Activated CD8-positive, alpha-beta memory T cell treated with anti-CD3 and anti-CD28 coated beads, Interleukin-2, amount 10 ng/mL, durations not matched to agents 7 days and 5 days (primary cell): ENCODE measurements around the gene RNF180. TPM values are rescaled to one million over a fixed set of nuclear protein-coding genes. Genes with fewer than 3 reads are reported as not detected.
"Not testable (repeated sequence)": the region's sequence is repeated elsewhere in the genome, so short reads cannot be mapped to it uniquely, and the experiment has no call there.

Experiments
- ATAC-seq: fragments of 150-1000 bp; cut with Tn5 transposase; one replicate; pipeline ENCODE4 v1.10.0; 2021; ENCODE audit warnings: moderate library complexity
- CTCF ChIA-PET: fragments of 350-600 bp; sonication (Branson Sonifier 250); formaldehyde crosslinking; loops from one replicate; lab custom pipeline; 2021; ENCODE audit warnings: antibody characterized with exemption; lab: Charles Lee
- DNase-seq: peaks from one replicate; pipeline ENCODE4 v3.0.0-alpha.2; 2020
- H3K27ac Mint-ChIP-seq: one replicate; pipeline ENCODE4 v1.8.0; 2021; ENCODE audit warnings: mild to moderate bottlenecking, mixed read lengths
- H3K27me3 Mint-ChIP-seq: one replicate; pipeline ENCODE4 v1.8.0; 2021; ENCODE audit warnings: mixed read lengths
- H3K36me3 Mint-ChIP-seq: one replicate; pipeline ENCODE4 v1.8.0; 2021; ENCODE audit warnings: mild to moderate bottlenecking, mixed read lengths
- H3K4me1 Mint-ChIP-seq: one replicate; pipeline ENCODE4 v1.8.0; 2021; ENCODE audit warnings: mixed read lengths
- H3K4me3 Mint-ChIP-seq: one replicate; pipeline ENCODE4 v1.8.0; 2021; ENCODE audit warnings: mild to moderate bottlenecking, moderate library complexity, mixed read lengths
- H3K9me3 Mint-ChIP-seq: one replicate; pipeline ENCODE4 v1.8.0; 2022; ENCODE audit warnings: low read depth, mixed read lengths
- total RNA-seq, 2 experiments: library from RNA; stranded (reverse); gene quantifications; one replicate each; pipeline ENCODE4 v1.2.3, GENCODE V29; 2021

RNF180 gene
- total RNA-seq, 2 experiments from 2014 or later: not detected

- H3K9me3 Mint-ChIP-seq: peaks cover 3% of the 10 kb centered on the region
- H3K36me3 Mint-ChIP-seq: no peaks in the 10 kb centered on the region
- no peak overlapping the region for H3K4me3 Mint-ChIP-seq
- no peak for DNase-seq
- H3K4me1 Mint-ChIP-seq: no peaks in the 10 kb centered on the region
- no peak overlapping the region for H3K27ac Mint-ChIP-seq
- ATAC-seq: no peak
- H3K27me3 Mint-ChIP-seq: no peaks in the 10 kb centered on the region
- CTCF ChIA-PET: no interaction called here
Observed at GRCh38 chr5:64199425-64199824, 33.8 kb downstream of the RNF180 start.

- no peaks in the 10 kb centered on the region for H3K27me3 Mint-ChIP-seq
- ATAC-seq (no peak), DNase-seq (no peak)
- H3K4me3 Mint-ChIP-seq: no peak overlapping the region
- no peak overlapping the region for H3K27ac Mint-ChIP-seq
- no peaks in the 10 kb centered on the region for H3K4me1 Mint-ChIP-seq
- H3K36me3 Mint-ChIP-seq: no peaks in the 10 kb centered on the region
- CTCF ChIA-PET: interaction anchor here (0.6 kb wide), 1 partner anchor 19 kb away, joined by 3 read pairs; no protein-coding TSS in a partner anchor
- peaks cover 3% of the 10 kb centered on the region for H3K9me3 Mint-ChIP-seq
Observed at GRCh38 chr5:64201996-64202395, 36.4 kb downstream of the RNF180 start.

DNA sequence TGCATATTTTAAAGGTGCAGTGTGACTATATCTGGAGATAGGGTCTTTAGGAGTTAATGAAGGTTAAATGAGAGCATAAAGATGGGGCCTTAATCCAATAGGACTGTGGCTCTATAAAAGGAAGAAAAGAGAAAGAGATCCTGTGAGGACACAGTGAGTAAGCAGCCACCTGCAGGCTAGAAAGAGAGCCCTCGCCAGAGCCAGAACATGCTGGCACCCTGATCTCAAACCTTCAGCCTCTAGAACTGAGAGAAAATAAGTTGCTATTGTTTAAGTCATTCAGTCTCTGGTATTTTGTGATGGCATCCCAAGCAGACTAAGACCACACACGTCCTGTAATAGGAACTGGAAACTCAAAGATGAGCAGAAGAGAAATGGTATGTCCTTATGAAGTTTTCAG, 41.0 kb downstream of the RNF180 start:
- no peak for ATAC-seq
- H3K27me3 Mint-ChIP-seq: no peaks in the 10 kb centered on the region
- no peaks in the 10 kb centered on the region for H3K4me1 Mint-ChIP-seq
- CTCF ChIA-PET: no interaction called here
- no peak for DNase-seq
- H3K36me3 Mint-ChIP-seq: no peaks in the 10 kb centered on the region
- H3K9me3 Mint-ChIP-seq: no peaks in the 10 kb centered on the region
- no peak overlapping the region for H3K27ac Mint-ChIP-seq
- H3K4me3 Mint-ChIP-seq: no peak overlapping the region

DNA sequence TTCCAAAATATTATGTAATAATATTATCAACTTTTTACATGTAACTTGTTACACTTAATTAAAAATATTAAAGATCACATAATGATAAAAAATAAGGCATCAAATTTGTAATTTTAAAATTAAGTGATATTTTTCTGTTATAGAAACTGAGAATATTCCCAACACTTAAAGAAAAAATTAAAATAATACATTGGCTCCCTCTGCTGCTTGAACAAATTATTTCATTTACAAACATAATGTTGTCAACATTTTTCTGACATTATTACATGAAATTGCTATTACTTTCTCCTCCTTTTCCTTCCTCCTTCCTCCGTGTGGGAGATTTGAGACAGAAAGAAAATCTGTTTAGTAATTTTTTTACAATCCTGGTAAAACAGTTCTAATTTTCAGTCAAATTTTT, 42.3 kb downstream of the RNF180 start:
- CTCF ChIA-PET: no interaction called here
- Mint-ChIP-seq H3K27ac (no peak overlapping the region), H3K36me3 (no peaks in the 10 kb centered on the region), H3K4me3 (no peak overlapping the region), H3K9me3 (no peaks in the 10 kb centered on the region), H3K27me3 (no peaks in the 10 kb centered on the region), H3K4me1 (no peaks in the 10 kb centered on the region)
- no peak for DNase-seq
- ATAC-seq: no peak

GRCh38 chr5:64209353-64209752, 43.7 kb downstream of the RNF180 start:
- Mint-ChIP-seq H3K4me1 (no peaks in the 10 kb centered on the region), H3K9me3 (no peaks in the 10 kb centered on the region), H3K4me3 (no peak overlapping the region), H3K36me3 (no peaks in the 10 kb centered on the region), H3K27me3 (no peaks in the 10 kb centered on the region), H3K27ac (no peak overlapping the region)
- DNase-seq: no peak
- CTCF ChIA-PET: no interaction called here
- no peak for ATAC-seq

- CTCF ChIA-PET: no interaction called here
- Mint-ChIP-seq H3K4me1 (no peaks in the 10 kb centered on the region), H3K27ac (no peak overlapping the region), H3K27me3 (no peaks in the 10 kb centered on the region), H3K36me3 (no peaks in the 10 kb centered on the region), H3K4me3 (no peak overlapping the region), H3K9me3 (no peaks in the 10 kb centered on the region)
- ATAC-seq (no peak), DNase-seq (no peak)
Observed at GRCh38 chr5:64210866-64211265, 45.2 kb downstream of the RNF180 start.

DNA sequence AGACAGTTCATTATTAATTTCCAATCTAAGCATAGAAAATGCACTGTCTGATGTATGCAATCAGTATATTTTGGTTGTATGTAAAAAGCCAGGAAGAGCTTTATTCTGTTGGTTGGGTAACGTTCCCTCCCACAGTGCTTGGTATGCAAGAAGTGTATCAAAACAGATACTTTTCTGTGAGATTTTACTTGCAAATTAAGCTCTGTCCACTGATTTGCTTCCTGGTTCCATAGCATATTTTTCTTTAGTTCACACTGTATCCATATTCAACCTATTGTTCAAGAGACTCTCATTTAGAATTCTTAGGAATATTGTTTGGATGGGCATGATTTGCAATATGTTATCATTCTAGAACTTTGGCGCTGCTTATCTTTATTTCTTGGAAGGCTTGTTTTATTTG, 47.4 kb downstream of the RNF180 start:
- CTCF ChIA-PET: no interaction called here
- no peaks in the 10 kb centered on the region for H3K9me3 Mint-ChIP-seq
- H3K27me3 Mint-ChIP-seq: no peaks in the 10 kb centered on the region
- H3K36me3 Mint-ChIP-seq: no peaks in the 10 kb centered on the region
- H3K4me1 Mint-ChIP-seq: no peaks in the 10 kb centered on the region
- ATAC-seq: no peak
- no peak for DNase-seq
- no peak overlapping the region for H3K27ac Mint-ChIP-seq
- no peak overlapping the region for H3K4me3 Mint-ChIP-seq

GRCh38 chr5:64213531-64213930, 47.9 kb downstream of the RNF180 start:
- no peak for DNase-seq
- Mint-ChIP-seq H3K4me3 (no peak overlapping the region), H3K36me3 (no peaks in the 10 kb centered on the region), H3K27me3 (no peaks in the 10 kb centered on the region), H3K27ac (no peak overlapping the region), H3K9me3 (no peaks in the 10 kb centered on the region), H3K4me1 (no peaks in the 10 kb centered on the region)
- CTCF ChIA-PET: no interaction called here
- ATAC-seq: no peak

DNA sequence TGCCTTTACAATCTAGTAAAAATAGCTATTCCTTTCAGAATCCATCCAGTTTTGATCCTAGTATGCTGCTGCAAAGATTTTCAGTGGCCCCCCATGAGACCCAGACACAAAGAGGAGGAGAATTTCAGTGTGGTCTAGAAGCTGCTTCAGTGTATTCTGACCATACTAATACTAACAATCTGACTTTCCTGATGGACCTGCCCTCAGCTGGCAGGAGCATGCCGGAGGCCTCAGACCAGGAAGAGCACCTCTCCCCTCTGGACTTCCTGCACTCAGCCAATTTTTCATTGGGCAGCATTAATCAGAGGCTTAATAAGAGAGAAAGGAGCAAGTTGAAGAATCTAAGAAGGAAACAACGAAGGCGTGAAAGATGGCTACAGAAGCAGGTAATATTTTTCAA, 48.5 kb downstream of the RNF180 start:
- Mint-ChIP-seq H3K27ac (no peak overlapping the region), H3K9me3 (no peaks in the 10 kb centered on the region), H3K4me3 (no peak overlapping the region), H3K36me3 (no peaks in the 10 kb centered on the region), H3K27me3 (no peaks in the 10 kb centered on the region), H3K4me1 (no peaks in the 10 kb centered on the region)
- CTCF ChIA-PET: no interaction called here
- no peak for DNase-seq
- no peak for ATAC-seq

- Mint-ChIP-seq H3K36me3 (no peaks in the 10 kb centered on the region), H3K9me3 (no peaks in the 10 kb centered on the region), H3K4me3 (no peak overlapping the region), H3K4me1 (no peaks in the 10 kb centered on the region), H3K27me3 (no peaks in the 10 kb centered on the region), H3K27ac (no peak overlapping the region)
- DNase-seq: no peak
- CTCF ChIA-PET: no interaction called here
- no peak for ATAC-seq
Observed at GRCh38 chr5:64221911-64222310, 56.3 kb downstream of the RNF180 start.

- H3K27ac Mint-ChIP-seq: not testable (repeated sequence)
Observed at GRCh38 chr5:64225286-64225981, 59.8 kb downstream of the RNF180 start.

GRCh38 chr5:64227131-64227537, 61.5 kb downstream of the RNF180 start:
- CTCF ChIA-PET: not testable (repeated sequence)

More at GRCh38 chr5:64225286-64225981, 59.8 kb downstream of the RNF180 start:
- H3K36me3 Mint-ChIP-seq, H3K9me3 Mint-ChIP-seq, ATAC-seq, DNase-seq, CTCF ChIA-PET, H3K4me1 Mint-ChIP-seq, H3K4me3 Mint-ChIP-seq, H3K27me3 Mint-ChIP-seq: not testable (repeated sequence)

DNA sequence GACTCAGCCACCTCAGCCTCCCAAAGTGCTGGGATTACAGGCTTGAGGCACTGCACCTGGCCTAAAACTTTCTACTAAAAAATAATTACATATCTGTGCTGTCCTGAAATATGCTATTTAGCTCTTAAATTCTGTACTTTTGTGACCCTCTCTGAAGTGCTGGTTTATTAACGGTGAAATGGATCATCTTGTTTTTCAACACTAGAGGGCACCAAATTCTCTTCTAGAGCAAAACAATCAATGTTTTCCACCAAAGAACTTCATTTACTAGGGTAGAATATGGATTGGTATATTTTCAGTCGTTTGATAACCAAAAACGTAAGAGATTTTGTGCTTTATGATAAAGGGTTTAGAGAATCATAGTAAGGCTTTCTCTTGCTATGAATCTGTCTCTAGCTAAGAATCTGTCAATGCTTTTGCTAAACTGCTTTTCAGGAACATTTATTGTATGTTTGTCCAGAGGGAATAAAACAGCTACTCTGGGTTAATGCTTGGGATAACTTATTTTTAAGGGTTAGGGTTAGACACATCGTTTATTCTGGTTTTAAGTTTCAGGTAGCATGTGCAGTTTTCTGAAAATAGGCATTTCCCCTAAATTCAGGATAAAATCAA, 63.6 kb downstream of the RNF180 start:
- Mint-ChIP-seq H3K9me3 (no peaks in the 10 kb centered on the region), H3K4me1 (no peaks in the 10 kb centered on the region), H3K27me3 (no peaks in the 10 kb centered on the region), H3K4me3 (no peak overlapping the region), H3K36me3 (no peaks in the 10 kb centered on the region), H3K27ac (no peak overlapping the region)
- CTCF ChIA-PET: interaction anchor here (0.7 to 1.8 kb wide), 6 partner anchors 13 to 1503 kb away, joined by 3 to 10 read pairs (median 4); no protein-coding TSS in a partner anchor
- ATAC-seq (no peak), DNase-seq (no peak)

More at GRCh38 chr5:64227131-64227537, 61.5 kb downstream of the RNF180 start:
- not testable (repeated sequence) for H3K36me3 Mint-ChIP-seq, DNase-seq, ATAC-seq, H3K27me3 Mint-ChIP-seq, H3K9me3 Mint-ChIP-seq, H3K4me3 Mint-ChIP-seq, H3K4me1 Mint-ChIP-seq, H3K27ac Mint-ChIP-seq

GRCh38 chr5:64260756-64261155, 95.1 kb downstream of the RNF180 start:
- Mint-ChIP-seq H3K9me3 (no peaks in the 10 kb centered on the region), H3K36me3 (no peaks in the 10 kb centered on the region), H3K4me3 (no peak overlapping the region), H3K27ac (no peak overlapping the region), H3K27me3 (no peaks in the 10 kb centered on the region), H3K4me1 (no peaks in the 10 kb centered on the region)
- CTCF ChIA-PET: no interaction called here
- ATAC-seq: no peak
- DNase-seq: no peak
